Endothelial cell of umbilical vein (primary cell): ENCODE data around the gene ZNF705A. TPM values are rescaled to one million over a fixed set of nuclear protein-coding genes. Genes with fewer than 3 reads are reported as not detected.

ENCODE experiments used
- BruUV-seq: library from RNA; stranded (reverse); fragments of 400-500 nt; replicated peaks from 2 replicates; lab custom pipeline; 2021; lab: Mats Ljungman, UMichigan
- CTCF ChIA-PET: fragments of 300-600, 350-600 bp; sonication (Branson Sonifier 250); formaldehyde crosslinking; loops from one replicate; lab custom pipeline; 2021; ENCODE audit warnings: antibody characterized with exemption, inconsistent platforms; lab: Charles Lee
- POLR2A ChIA-PET: fragments of 300-600, 350-600 bp; sonication (Branson Sonifier 250); formaldehyde crosslinking; loops from one replicate; lab custom pipeline; 2021; ENCODE audit warnings: antibody characterized with exemption, inconsistent platforms; lab: Charles Lee
- DNase-seq: peaks from one replicate; pipeline ENCODE4 v3.0.0-alpha.2; 2011; ENCODE audit warnings: low read depth, low spot score
- FAIRE-seq: peaks from 2 replicates; lab custom pipeline; 2011; peaks lifted over from hg19 to GRCh38; lab: Jason Lieb, UNC
- H2AFZ ChIP-seq: 2 replicates; pipeline ENCODE4 v1.6.0; 2012; ENCODE audit warnings: low read depth, low read length, control low read depth, inconsistent platforms
- H3K27ac ChIP-seq: 2 replicates; pipeline ENCODE4 v1.5.1; 2011; ENCODE audit warnings: low read depth, mild to moderate bottlenecking, control low read depth, low read length, moderate library complexity; ENCODE audit not compliant: insufficient read depth
- H3K27me3 ChIP-seq, 2 experiments: 2 replicates each; pipeline versions ENCODE4 v1.6.0 to v1.6.1; 2011; ENCODE audit warnings: low read length in 2 of 2, mixed read lengths in 1 of 2; ENCODE audit not compliant: control insufficient read depth in 2 of 2, insufficient read depth in 2 of 2
- H3K36me3 ChIP-seq, 2 experiments: 2 replicates in 1 of 2; 3 replicates in 1 of 2; pipeline ENCODE4 v1.5.1; 2011; ENCODE audit warnings: low read length in 2 of 2, mild to moderate bottlenecking in 1 of 2, moderate library complexity in 1 of 2; ENCODE audit not compliant: control insufficient read depth in 2 of 2, insufficient read depth in 2 of 2; ENCODE audit errors: extremely low read depth in 1 of 2
- H3K4me1 ChIP-seq: 3 replicates; pipeline ENCODE4 v1.5.1; 2011; ENCODE audit warnings: mild to moderate bottlenecking, low read length; ENCODE audit not compliant: control insufficient read depth, insufficient read depth; ENCODE audit errors: extremely low read depth
- H3K4me2 ChIP-seq: 2 replicates; pipeline ENCODE4 v1.6.1; 2011; ENCODE audit warnings: low read length, control low read depth, mixed read lengths; ENCODE audit not compliant: insufficient read depth
- H3K4me3 ChIP-seq, 3 experiments: fragments of 200-600 bp in 1 of 3; sonication (generic), shearing (Covaris generic) in 1 of 3; replicated peaks in 1 of 3; 2 replicates each; pipeline ENCODE4 v1.5.1; 2011 to 2016; ENCODE audit warnings: control low read depth in 3 of 3, low read length in 3 of 3, mild to moderate bottlenecking in 2 of 3, inconsistent platforms in 1 of 3, low read depth in 1 of 3, moderate library complexity in 1 of 3; ENCODE audit not compliant: insufficient read depth in 1 of 3
- H3K79me2 ChIP-seq: 2 replicates; pipeline ENCODE4 v1.6.0; 2012; ENCODE audit warnings: low read length, inconsistent platforms; ENCODE audit not compliant: control insufficient read depth, insufficient read depth
- H3K9ac ChIP-seq: replicated peaks from 2 replicates; pipeline ENCODE3; 2011; ENCODE audit warnings: low read length, control low read depth; ENCODE audit not compliant: insufficient read depth; ENCODE audit errors: extremely low read depth
- H3K9me1 ChIP-seq: replicated peaks from 3 replicates; pipeline ENCODE4 v1.6.0; 2011; ENCODE audit warnings: mild to moderate bottlenecking, low read length; ENCODE audit not compliant: control insufficient read depth, insufficient read depth; ENCODE audit errors: extremely low read depth
- H3K9me3 ChIP-seq: replicated peaks from 2 replicates; pipeline ENCODE4 v1.5.1; 2012; ENCODE audit warnings: low read length, inconsistent platforms; ENCODE audit not compliant: control insufficient read depth, insufficient read depth
- H4K20me1 ChIP-seq: replicated peaks from 2 replicates; pipeline ENCODE3; 2011; ENCODE audit warnings: mild to moderate bottlenecking, low read length; ENCODE audit not compliant: control insufficient read depth, insufficient read depth; ENCODE audit errors: extremely low read depth
- EZH2 ChIP-seq: IDR thresholded peaks from 2 replicates; pipeline ENCODE4 v1.6.1; 2012; ENCODE audit warnings: borderline replicate concordance, low read depth, mild to moderate bottlenecking, moderate library complexity, low read length, inconsistent platforms; ENCODE audit not compliant: severe bottlenecking
- FOS ChIP-seq: IDR thresholded peaks from 2 replicates; pipeline ENCODE4 v1.6.1; 2011; ENCODE audit warnings: mild to moderate bottlenecking, low read length, moderate library complexity, borderline replicate concordance; ENCODE audit not compliant: insufficient read depth
- GATA2 ChIP-seq: IDR thresholded peaks from 2 replicates; pipeline ENCODE4 v1.7.0; 2011; ENCODE audit warnings: low read depth, mild to moderate bottlenecking, moderate library complexity, mixed read lengths, low read length; ENCODE audit not compliant: insufficient read length, insufficient read depth
- JUN ChIP-seq: IDR thresholded peaks from 2 replicates; pipeline ENCODE4 v1.6.1; 2011; ENCODE audit warnings: borderline replicate concordance, low read depth; ENCODE audit not compliant: insufficient read length, insufficient read depth
- MYC ChIP-seq: IDR thresholded peaks from one replicate; pipeline ENCODE4 v1.6.1; 2011; ENCODE audit warnings: mild to moderate bottlenecking, low read depth, low read length
- POLR2A ChIP-seq: IDR thresholded peaks from 2 replicates; pipeline ENCODE4 v1.6.1; 2012; ENCODE audit warnings: low read depth, mild to moderate bottlenecking, control low read depth, low read length
- POLR2AphosphoS5 ChIP-seq: IDR thresholded peaks from 2 replicates; pipeline ENCODE4 v1.6.1; 2012; ENCODE audit warnings: low read depth, mild to moderate bottlenecking, control low read depth, low read length, moderate library complexity; ENCODE audit not compliant: insufficient read depth
- dilution Hi-C: fragments of 300-500 bp; cut with MboI; formaldehyde crosslinking; loops from one replicate; pipeline ENCODE4 v1.15.0; 2019; ENCODE audit warnings: low sequenced_read_pairs; ENCODE audit not compliant: extremely low pct_ligation_motif_present
- intact Hi-C: fragments of 100-400 bp; cut with micrococcal nuclease; formaldehyde crosslinking; loops from one replicate; pipeline ENCODE4 v1.10.0; 2022
- polyA plus RNA-seq, 4 experiments: library from polyadenylated mRNA; depleted of rRNA in 3 of 4; stranded (reverse) in 3 of 4; unstranded in 1 of 4; fragments of >200 nt; gene quantifications; 2 replicates each; pipeline versions ENCODE4 v1.2.1 to v1.2.3, GENCODE V29; 2011 to 2012; ENCODE audit warnings: missing spikeins in 1 of 4
- total RNA-seq: library from RNA; stranded (reverse); gene quantifications from 2 replicates; pipeline ENCODE4 v1.2.3, GENCODE V29; 2021
- TF ChIP-seq, protein P1 (sequence below): IDR thresholded peaks from 2 replicates; pipeline ENCODE4 v1.6.1; 2011; ENCODE audit not compliant: insufficient read depth, insufficient read length
- TF ChIP-seq, protein P2 (sequence below), 2 donors: IDR thresholded peaks; 1 replicate in 1 of 2; 2 replicates in 1 of 2; pipeline ENCODE4 v1.5.1; 2011; ENCODE audit warnings: low read length in 2 of 2, mild to moderate bottlenecking in 2 of 2, moderate library complexity in 2 of 2, control low read depth in 1 of 2, inconsistent platforms in 1 of 2, low read depth in 1 of 2; ENCODE audit not compliant: insufficient read depth in 1 of 2; ENCODE audit errors: extremely low read depth in 1 of 2

The ZNF705A gene
- total and polyA plus RNA-seq, 2 donors (not counting 3 experiments of a cell fraction or from before 2014, with no cell fraction given): not detected

GRCh38 chr12:8143261-8143660, 13.6 kb upstream of the ZNF705A start:
- no peak for FAIRE-seq

More at GRCh38 chr12:8143261-8143660, 13.6 kb upstream of the ZNF705A start:
- Histone ChIP-seq H3K36me3 (no peaks in the 10 kb centered on the region), H3K4me2 (no peak overlapping the region), H3K9me3 (no peaks in the 10 kb centered on the region), H4K20me1 (no peaks in the 10 kb centered on the region), H3K79me2 (no peaks in the 10 kb centered on the region), H3K4me1 (no peaks in the 10 kb centered on the region), H2AFZ (no peak overlapping the region), H3K9ac (no peak overlapping the region), H3K9me1 (no peaks in the 10 kb centered on the region), H3K27ac (no peak overlapping the region), H3K27me3 (peaks cover 0 to 10% of the 10 kb centered on the region in 2 experiments), H3K4me3 (no peak overlapping the region)
- no TSS peak for BruUV-seq
- dilution Hi-C loops: no loop called here
- ChIA-PET POLR2A (no interaction called here), CTCF (interaction anchor here (1.1 kb wide), 1 partner anchor 35 kb away, joined by 3 read pairs; no protein-coding TSS in a partner anchor)
- intact Hi-C loops: no loop called here
- no peak for DNase-seq
- no peak for TF ChIP-seq JUN
- TF ChIP-seq POLR2A: no peak
- TF ChIP-seq, protein P1, sequence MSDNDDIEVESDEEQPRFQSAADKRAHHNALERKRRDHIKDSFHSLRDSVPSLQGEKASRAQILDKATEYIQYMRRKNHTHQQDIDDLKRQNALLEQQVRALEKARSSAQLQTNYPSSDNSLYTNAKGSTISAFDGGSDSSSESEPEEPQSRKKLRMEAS: no peak
- no peak for TF ChIP-seq MYC
- TF ChIP-seq FOS: no peak
- TF ChIP-seq POLR2AphosphoS5: no peak
- TF ChIP-seq, protein P2, sequence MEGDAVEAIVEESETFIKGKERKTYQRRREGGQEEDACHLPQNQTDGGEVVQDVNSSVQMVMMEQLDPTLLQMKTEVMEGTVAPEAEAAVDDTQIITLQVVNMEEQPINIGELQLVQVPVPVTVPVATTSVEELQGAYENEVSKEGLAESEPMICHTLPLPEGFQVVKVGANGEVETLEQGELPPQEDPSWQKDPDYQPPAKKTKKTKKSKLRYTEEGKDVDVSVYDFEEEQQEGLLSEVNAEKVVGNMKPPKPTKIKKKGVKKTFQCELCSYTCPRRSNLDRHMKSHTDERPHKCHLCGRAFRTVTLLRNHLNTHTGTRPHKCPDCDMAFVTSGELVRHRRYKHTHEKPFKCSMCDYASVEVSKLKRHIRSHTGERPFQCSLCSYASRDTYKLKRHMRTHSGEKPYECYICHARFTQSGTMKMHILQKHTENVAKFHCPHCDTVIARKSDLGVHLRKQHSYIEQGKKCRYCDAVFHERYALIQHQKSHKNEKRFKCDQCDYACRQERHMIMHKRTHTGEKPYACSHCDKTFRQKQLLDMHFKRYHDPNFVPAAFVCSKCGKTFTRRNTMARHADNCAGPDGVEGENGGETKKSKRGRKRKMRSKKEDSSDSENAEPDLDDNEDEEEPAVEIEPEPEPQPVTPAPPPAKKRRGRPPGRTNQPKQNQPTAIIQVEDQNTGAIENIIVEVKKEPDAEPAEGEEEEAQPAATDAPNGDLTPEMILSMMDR (IDR thresholded peaks at IDR 0.05; ENCODE audit: extremely low read depth in 1 of 2, insufficient read depth in 1 of 2, low read depth in 1 of 2, low read length in 2 of 2): no peak
- no peak for TF ChIP-seq GATA2
- no peak for TF ChIP-seq EZH2
